Mesenchymal stem cell (in vitro differentiated cells and primary cell): ENCODE measurements around the gene RSPO3.

Experiments used
- DNase-seq: peaks from one replicate; pipeline ENCODE4 v3.0.0-alpha.2; 2013
- H2AFZ ChIP-seq: one replicate; pipeline ENCODE4 v1.6.1; 2013; ENCODE audit warnings: low read depth, mild to moderate bottlenecking, control low read depth, inconsistent platforms, low read length, moderate library complexity
- H2AK5ac ChIP-seq: 2 replicates; pipeline ENCODE4 v1.6.1; 2013; ENCODE audit warnings: low read length, moderate library complexity, mild to moderate bottlenecking, inconsistent platforms; ENCODE audit not compliant: severe bottlenecking
- H2BK120ac ChIP-seq: one replicate; pipeline ENCODE4 v1.6.1; 2013; ENCODE audit warnings: low read depth, mild to moderate bottlenecking, inconsistent platforms, low read length, moderate library complexity
- H2BK12ac ChIP-seq, 2 experiments: one replicate each; pipeline ENCODE4 v1.6.1; 2013; ENCODE audit warnings: inconsistent platforms in 2 of 2, low read length in 2 of 2, mild to moderate bottlenecking in 2 of 2, moderate library complexity in 2 of 2, control low read depth in 1 of 2
- H2BK15ac ChIP-seq: one replicate; pipeline ENCODE4 v1.6.1; 2013; ENCODE audit warnings: mild to moderate bottlenecking, low read depth, inconsistent platforms; ENCODE audit not compliant: poor library complexity, severe bottlenecking
- H2BK5ac ChIP-seq: 2 replicates; pipeline ENCODE4 v1.6.1; 2013; ENCODE audit warnings: low read depth, mild to moderate bottlenecking, low read length, control low read depth, inconsistent platforms; ENCODE audit not compliant: poor library complexity, severe bottlenecking
- H3K14ac ChIP-seq, 2 experiments: one replicate each; pipeline ENCODE4 v1.6.1; 2013; ENCODE audit warnings: inconsistent platforms in 2 of 2, low read length in 2 of 2, control low read depth in 1 of 2, mild to moderate bottlenecking in 1 of 2, moderate library complexity in 1 of 2
- H3K18ac ChIP-seq, 2 experiments: one replicate each; pipeline ENCODE4 v1.6.1; 2013; ENCODE audit warnings: inconsistent platforms in 2 of 2, low read length in 2 of 2, control low read depth in 1 of 2, low read depth in 1 of 2, mild to moderate bottlenecking in 1 of 2
- H3K23ac ChIP-seq, 2 experiments: one replicate each; pipeline ENCODE4 v1.6.1; 2013; ENCODE audit warnings: inconsistent platforms in 2 of 2, low read length in 2 of 2, mild to moderate bottlenecking in 2 of 2, moderate library complexity in 2 of 2, control low read depth in 1 of 2
- H3K27ac ChIP-seq: 2 replicates; pipeline ENCODE4 v1.5.1; 2013; ENCODE audit warnings: mild to moderate bottlenecking, moderate library complexity, low read length, control low read depth, inconsistent platforms; ENCODE audit not compliant: poor library complexity, severe bottlenecking
- H3K27me3 ChIP-seq, 2 experiments: 2 replicates each; pipeline versions ENCODE4 v1.6.1 to v1.7.0; 2013; ENCODE audit warnings: low read length in 2 of 2, mild to moderate bottlenecking in 2 of 2, moderate library complexity in 2 of 2, control low read depth in 1 of 2, inconsistent platforms in 1 of 2; ENCODE audit not compliant: control insufficient read depth in 1 of 2, insufficient read depth in 1 of 2
- H3K36me3 ChIP-seq, 2 experiments: 2 replicates each; pipeline versions ENCODE4 v1.6.1 to v1.7.0; 2013; ENCODE audit warnings: low read length in 2 of 2, control low read depth in 1 of 2, inconsistent platforms in 1 of 2, low read depth in 1 of 2, mild to moderate bottlenecking in 1 of 2; ENCODE audit not compliant: insufficient read depth in 2 of 2, control insufficient read depth in 1 of 2
- H3K4ac ChIP-seq, 2 experiments: one replicate each; pipeline ENCODE4 v1.6.1; 2013; ENCODE audit warnings: inconsistent platforms in 2 of 2, low read length in 2 of 2, mild to moderate bottlenecking in 2 of 2, moderate library complexity in 2 of 2, control low read depth in 1 of 2, low read depth in 1 of 2
- H3K4me1 ChIP-seq: 2 replicates; pipeline ENCODE4 v1.6.1; 2013; ENCODE audit warnings: low read depth, low read length, control low read depth; ENCODE audit not compliant: control insufficient read depth, insufficient read depth
- H3K4me2 ChIP-seq: 2 replicates; pipeline ENCODE4 v1.6.1; 2013; ENCODE audit warnings: low read length, mild to moderate bottlenecking, inconsistent platforms; ENCODE audit not compliant: poor library complexity, severe bottlenecking
- H3K4me3 ChIP-seq, 2 experiments: 2 replicates each; pipeline versions ENCODE4 v1.5.1 to v1.7.0; 2013; ENCODE audit warnings: low read length in 2 of 2, mild to moderate bottlenecking in 2 of 2, control low read depth in 1 of 2, low read depth in 1 of 2; ENCODE audit not compliant: insufficient read depth in 1 of 2
- H3K79me1 ChIP-seq: replicated peaks from 2 replicates; pipeline ENCODE4 v1.6.1; 2013; ENCODE audit warnings: mild to moderate bottlenecking, control low read depth, low read length, inconsistent platforms; ENCODE audit not compliant: poor library complexity, severe bottlenecking
- H3K9ac ChIP-seq: 2 replicates; pipeline ENCODE4 v1.7.0; 2013; ENCODE audit warnings: mild to moderate bottlenecking, low read length, moderate library complexity
- H3K9me3 ChIP-seq: 2 replicates; pipeline ENCODE4 v1.7.0; 2013; ENCODE audit warnings: mild to moderate bottlenecking, low read length; ENCODE audit not compliant: control insufficient read depth
- H4K8ac ChIP-seq: one replicate; pipeline ENCODE4 v1.6.1; 2013; ENCODE audit warnings: inconsistent platforms, mild to moderate bottlenecking, low read length, moderate library complexity
- H4K91ac ChIP-seq: one replicate; pipeline ENCODE4 v1.6.1; 2013; ENCODE audit warnings: mild to moderate bottlenecking, low read length, inconsistent platforms
- WGBS: methylation state at CpG from one replicate; pipeline ENCODE4 v1.1.7; 2013; ENCODE audit warnings: mixed read lengths; 5-methylcytosine and 5-hydroxymethylcytosine counted together

Gene RSPO3

GRCh38 chr6:127195833-127196232, 77.4 kb downstream of the RSPO3 start:
- WGBS: 83% methylated on average over 3 of the region's 3 CpGs
- no peak overlapping the region for H2AK5ac ChIP-seq
- DNase-seq: no peak
- no peak overlapping the region for H4K8ac ChIP-seq
- H2BK15ac ChIP-seq: no peak overlapping the region
- peak overlapping the region in 1 of 2 experiments; percentile 58 for H3K4ac ChIP-seq
- H3K27me3 ChIP-seq: no peaks in the 10 kb centered on the region
- H2BK12ac ChIP-seq: no peak overlapping the region
- H3K9ac ChIP-seq: no peak overlapping the region
- no peak overlapping the region for H3K4me3 ChIP-seq
- no peak overlapping the region for H3K14ac ChIP-seq
- no peaks in the 10 kb centered on the region for H3K36me3 ChIP-seq
- no peak overlapping the region for H4K91ac ChIP-seq
- no peak overlapping the region for H2BK120ac ChIP-seq
- no peaks in the 10 kb centered on the region for H3K9me3 ChIP-seq
- H3K4me2 ChIP-seq: no peak overlapping the region
- no peak overlapping the region for H3K27ac ChIP-seq
- H3K18ac ChIP-seq: no peak overlapping the region
- no peaks in the 10 kb centered on the region for H3K79me1 ChIP-seq
- no peak overlapping the region for H2AFZ ChIP-seq
- H3K23ac ChIP-seq: no peak overlapping the region
- H3K4me1 ChIP-seq: no peaks in the 10 kb centered on the region
- no peak overlapping the region for H2BK5ac ChIP-seq

- Histone ChIP-seq H2AFZ (no peak overlapping the region), H2BK120ac (no peak overlapping the region), H3K18ac (no peak overlapping the region), H4K8ac (no peak overlapping the region), H2BK5ac (no peak overlapping the region), H3K9me3 (no peaks in the 10 kb centered on the region), H3K79me1 (no peaks in the 10 kb centered on the region), H3K4ac (no peak overlapping the region), H4K91ac (no peak overlapping the region), H3K4me2 (no peak overlapping the region), H3K23ac (no peak overlapping the region), H3K27me3 (no peaks in the 10 kb centered on the region), H3K4me3 (peak overlapping the region in 1 of 2 experiments; percentile 4), H3K27ac (no peak overlapping the region), H3K9ac (peak overlapping the region; percentile 82), H2AK5ac (no peak overlapping the region), H3K36me3 (no peaks in the 10 kb centered on the region), H2BK15ac (no peak overlapping the region), H3K4me1 (peaks cover 2% of the 10 kb centered on the region), H3K14ac (no peak overlapping the region), H2BK12ac (no peak overlapping the region)
- peak; percentile 82 for DNase-seq
- WGBS: 87% methylated on average over 3 of the region's 5 CpGs
Measured at GRCh38 chr6:127198549-127198948, 80.1 kb downstream of the RSPO3 start.

DNA sequence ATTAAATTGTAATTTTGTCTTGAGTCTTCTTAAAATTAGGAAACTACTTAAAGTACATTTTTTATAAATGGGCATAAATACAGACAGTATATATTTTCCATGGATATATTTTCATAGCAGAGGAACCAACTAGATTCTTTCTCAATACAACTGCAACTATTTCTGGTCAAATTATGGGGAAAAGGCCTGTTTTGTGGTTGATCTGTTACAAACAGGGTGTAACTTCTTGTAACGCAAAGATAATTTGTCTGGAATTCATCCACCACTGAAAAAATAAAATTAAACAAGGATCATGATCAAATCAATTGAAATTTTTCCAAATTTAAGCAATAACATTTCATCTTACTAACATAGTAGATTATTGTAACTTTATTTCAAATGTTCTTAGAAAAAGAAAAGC, 81.0 kb downstream of the RSPO3 start:
- WGBS: no CpG with 5 or more reads among the region's 1 CpG
- no peak overlapping the region for H3K4me2 ChIP-seq
- H2AK5ac ChIP-seq: no peak overlapping the region

GRCh38 chr6:127200114-127200513, 81.6 kb downstream of the RSPO3 start:
- Histone ChIP-seq H2AK5ac (no peak overlapping the region), H2AFZ (no peak overlapping the region), H2BK12ac (peak overlapping the region; percentile 28 to 33), H4K8ac (no peak overlapping the region), H3K4me3 (no peak overlapping the region), H2BK5ac (no peak overlapping the region), H3K23ac (no peak overlapping the region), H3K4me1 (peaks cover 2% of the 10 kb centered on the region), H3K4me2 (no peak overlapping the region), H3K79me1 (no peaks in the 10 kb centered on the region), H3K14ac (no peak overlapping the region), H2BK15ac (no peak overlapping the region), H3K36me3 (no peaks in the 10 kb centered on the region), H2BK120ac (peak overlapping the region; percentile 24), H4K91ac (no peak overlapping the region), H3K27ac (no peak overlapping the region), H3K9ac (no peak overlapping the region), H3K4ac (peak overlapping the region in 1 of 2 experiments; percentile 1), H3K9me3 (no peaks in the 10 kb centered on the region), H3K27me3 (no peaks in the 10 kb centered on the region), H3K18ac (peak overlapping the region in 1 of 2 experiments; percentile 0)
- DNase-seq: no peak
- 96% methylated on average over 8 of the region's 8 CpGs for WGBS

More for the DNA sequence above, 81.0 kb downstream of the RSPO3 start:
- Histone ChIP-seq H3K9ac (no peak overlapping the region), H3K9me3 (no peaks in the 10 kb centered on the region), H2BK12ac (no peak overlapping the region), H3K4me3 (no peak overlapping the region), H3K4me1 (peaks cover 2% of the 10 kb centered on the region), H3K23ac (no peak overlapping the region), H3K36me3 (no peaks in the 10 kb centered on the region), H4K8ac (no peak overlapping the region), H2BK5ac (no peak overlapping the region), H2BK120ac (no peak overlapping the region), H3K18ac (no peak overlapping the region), H2BK15ac (no peak overlapping the region), H3K4ac (no peak overlapping the region), H3K27me3 (no peaks in the 10 kb centered on the region), H3K27ac (no peak overlapping the region), H3K14ac (no peak overlapping the region), H4K91ac (no peak overlapping the region), H2AFZ (no peak overlapping the region), H3K79me1 (no peaks in the 10 kb centered on the region)
- DNase-seq: no peak
